ENCODE results near the gene ADGRG7.

DNA sequence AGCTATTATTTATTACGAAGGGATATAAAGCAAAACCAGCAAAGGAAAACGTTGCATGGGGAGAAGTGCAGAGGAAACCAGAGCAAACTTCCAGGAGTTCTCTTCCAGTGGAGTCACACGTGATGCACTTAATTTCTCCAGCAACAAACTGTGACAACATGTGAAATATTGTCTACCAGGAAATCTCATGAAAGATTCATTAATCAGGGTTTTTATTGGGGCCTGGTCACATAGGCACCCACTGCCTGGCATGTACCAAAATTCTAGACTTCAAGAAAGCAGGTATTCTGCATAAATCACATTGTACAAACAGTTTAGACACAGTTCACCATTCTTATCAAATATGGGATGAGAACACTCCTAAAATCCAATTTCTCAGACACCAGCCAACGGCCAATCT, 94.5 kb downstream of the ADGRG7 start:
- TF ChIP-seq YY1 (IDR thresholded peaks at IDR 0.05; ENCODE audit: insufficient read depth, insufficient read length) (no peak), SUZ12 (IDR thresholded peaks at IDR 0.05; ENCODE audit: extremely low read depth, insufficient read depth, insufficient read length) (no peak)

Data from NT2/D1 (cell line).